Breast epithelium (tissue), 3 donors: ENCODE measurements around the gene ZFP28.

ENCODE experiments used
- POLR2A ChIP-seq: fragments of 450-650 bp; IDR thresholded peaks from one replicate; pipeline ENCODE4 v1.6.1; 2016; ENCODE audit warnings: antibody characterized with exemption, mild to moderate bottlenecking, moderate library complexity
- POLR2AphosphoS5 ChIP-seq, 3 donors: sonication (generic); formaldehyde crosslinking; IDR thresholded peaks; one replicate each; pipeline ENCODE4 v1.6.1; 2017; ENCODE audit warnings: antibody characterized with exemption in 3 of 3
- TF ChIP-seq, protein P1 (sequence below), 3 donors: fragments of 450-650 bp; IDR thresholded peaks; one replicate each; pipeline ENCODE4 v1.5.1; 2016 to 2017; ENCODE audit warnings: antibody characterized with exemption in 3 of 3, mild to moderate bottlenecking in 3 of 3, moderate library complexity in 3 of 3

DNA sequence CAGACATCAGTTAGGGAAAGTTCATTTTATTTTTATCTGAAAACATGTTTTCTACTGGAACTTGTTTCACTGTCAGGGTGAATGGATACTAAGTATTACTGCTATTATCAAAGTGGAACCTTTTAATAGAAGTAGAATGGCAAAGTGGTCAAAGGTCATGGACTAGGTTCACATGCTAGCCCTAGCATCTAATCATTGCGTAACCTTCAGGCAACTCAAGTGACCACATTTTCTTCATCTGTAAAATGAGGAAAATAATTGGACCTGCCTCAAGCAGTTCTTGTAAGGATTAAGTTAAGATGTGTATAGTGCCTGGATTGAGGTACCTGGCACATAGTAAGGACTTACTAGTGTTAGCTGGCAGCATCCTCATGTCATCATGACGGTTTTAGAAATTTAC, 5.0 kb downstream of the ZFP28 start:
- no peak for TF ChIP-seq POLR2AphosphoS5 (IDR thresholded peaks at IDR 0.05)
- TF ChIP-seq, protein P1, sequence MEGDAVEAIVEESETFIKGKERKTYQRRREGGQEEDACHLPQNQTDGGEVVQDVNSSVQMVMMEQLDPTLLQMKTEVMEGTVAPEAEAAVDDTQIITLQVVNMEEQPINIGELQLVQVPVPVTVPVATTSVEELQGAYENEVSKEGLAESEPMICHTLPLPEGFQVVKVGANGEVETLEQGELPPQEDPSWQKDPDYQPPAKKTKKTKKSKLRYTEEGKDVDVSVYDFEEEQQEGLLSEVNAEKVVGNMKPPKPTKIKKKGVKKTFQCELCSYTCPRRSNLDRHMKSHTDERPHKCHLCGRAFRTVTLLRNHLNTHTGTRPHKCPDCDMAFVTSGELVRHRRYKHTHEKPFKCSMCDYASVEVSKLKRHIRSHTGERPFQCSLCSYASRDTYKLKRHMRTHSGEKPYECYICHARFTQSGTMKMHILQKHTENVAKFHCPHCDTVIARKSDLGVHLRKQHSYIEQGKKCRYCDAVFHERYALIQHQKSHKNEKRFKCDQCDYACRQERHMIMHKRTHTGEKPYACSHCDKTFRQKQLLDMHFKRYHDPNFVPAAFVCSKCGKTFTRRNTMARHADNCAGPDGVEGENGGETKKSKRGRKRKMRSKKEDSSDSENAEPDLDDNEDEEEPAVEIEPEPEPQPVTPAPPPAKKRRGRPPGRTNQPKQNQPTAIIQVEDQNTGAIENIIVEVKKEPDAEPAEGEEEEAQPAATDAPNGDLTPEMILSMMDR (IDR thresholded peaks at IDR 0.05), result no peak
- no peak for TF ChIP-seq POLR2A
